C4-2B (cell line): ENCODE data around the gene POLK.
"Not testable (repeated sequence)": the region's sequence is repeated elsewhere in the genome, so short reads cannot be mapped to it uniquely, and the experiment has no call there.

Experiments
- H3K27ac ChIP-seq: fragments of 450-650 bp; 2 replicates; pipeline ENCODE4 v1.5.1; 2017
- CTCF ChIP-seq: fragments of 450-650 bp; conservative IDR thresholded peaks from 2 replicates; pipeline ENCODE4 v1.5.1; 2017; ENCODE audit warnings: mild to moderate bottlenecking
- ZFX ChIP-seq: fragments of 450-650 bp; IDR thresholded peaks from 2 replicates; pipeline ENCODE4 v1.6.1; 2017

The POLK gene

DNA sequence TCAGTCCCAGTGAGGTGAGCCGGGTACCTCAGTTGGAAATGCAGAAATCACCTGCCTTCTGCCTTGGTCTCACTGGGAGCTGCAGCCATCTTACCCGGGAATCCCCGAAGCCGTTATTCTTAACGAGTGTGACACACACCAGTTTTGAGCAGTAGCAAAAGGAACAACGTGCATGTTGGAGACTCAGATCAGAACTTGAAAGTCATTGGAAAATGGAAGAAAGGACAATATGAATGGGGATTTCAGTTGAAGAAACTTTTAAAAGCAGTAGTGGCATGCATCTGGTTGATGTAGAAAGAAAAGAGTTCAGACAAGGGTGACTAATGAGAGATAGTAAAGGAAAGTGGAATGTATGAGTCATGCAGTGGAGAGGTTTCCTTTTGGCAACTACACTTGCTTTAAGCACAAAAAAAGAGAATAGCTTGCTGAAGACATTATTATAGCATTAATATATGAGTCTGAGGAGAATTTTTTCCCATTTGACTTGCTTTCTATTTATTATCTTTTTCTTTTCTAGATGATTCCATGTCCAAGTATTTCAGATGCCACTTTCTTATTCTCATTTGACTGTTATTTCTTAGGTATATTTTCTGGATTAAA, 55.1 kb downstream of the POLK start:
- no peak overlapping the region for H3K27ac ChIP-seq
- TF ChIP-seq ZFX (no peak), CTCF (no peak)

- no peak overlapping the region for H3K27ac ChIP-seq
These were observed 56.0 kb downstream of the POLK start for GRCh38 chr5:75567710-75568109.

GRCh38 chr5:75568202-75568601, 56.5 kb downstream of the POLK start:
- no peak overlapping the region for H3K27ac ChIP-seq
- TF ChIP-seq CTCF: no peak
- TF ChIP-seq ZFX: no peak

More at GRCh38 chr5:75567710-75568109, 56.0 kb downstream of the POLK start:
- TF ChIP-seq CTCF (no peak), ZFX (no peak)

DNA sequence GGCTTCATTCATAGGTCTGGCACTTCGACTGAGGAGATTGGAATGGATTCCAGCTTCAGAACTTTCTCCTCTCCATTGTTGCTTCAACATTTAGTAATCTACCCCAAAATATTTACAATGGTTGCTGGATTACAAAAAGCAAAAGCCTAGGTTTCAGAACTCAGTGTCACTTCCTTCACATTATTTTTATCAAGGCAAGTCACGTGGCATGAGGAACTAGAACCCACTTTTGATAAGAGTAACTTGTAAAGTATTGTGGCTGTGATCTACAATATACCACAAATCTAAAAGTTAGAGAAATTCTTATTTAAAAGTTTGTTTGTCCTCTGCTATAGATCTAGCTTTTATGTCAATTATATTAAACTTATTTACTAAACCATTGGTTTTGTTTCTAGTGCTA, 59.9 kb downstream of the POLK start:
- no peak overlapping the region for H3K27ac ChIP-seq
- TF ChIP-seq ZFX: no peak
- TF ChIP-seq CTCF: no peak

- no peak for TF ChIP-seq CTCF
- TF ChIP-seq ZFX: no peak
- no peak overlapping the region for H3K27ac ChIP-seq
These were observed 63.1 kb downstream of the POLK start for GRCh38 chr5:75574791-75575190.

- not testable (repeated sequence) for H3K27ac ChIP-seq
These were observed 66.6 kb downstream of the POLK start for GRCh38 chr5:75578280-75578679.

DNA sequence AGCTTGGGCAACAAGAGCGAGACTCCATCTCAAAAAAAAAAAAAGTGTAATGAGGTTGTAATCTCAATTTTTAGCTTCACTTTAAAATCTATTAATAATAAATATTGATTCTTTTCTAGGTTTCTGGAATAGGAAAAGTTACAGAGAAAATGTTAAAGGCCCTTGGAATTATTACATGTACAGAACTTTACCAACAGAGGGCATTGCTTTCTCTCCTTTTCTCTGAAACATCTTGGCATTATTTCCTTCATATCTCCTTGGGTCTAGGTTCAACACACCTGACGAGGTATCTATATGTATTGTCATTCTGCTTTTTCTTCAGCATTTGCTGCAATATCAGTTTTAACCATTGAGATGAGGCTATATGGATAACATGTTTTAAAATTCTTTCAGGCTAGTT, 73.0 kb downstream of the POLK start:
- TF ChIP-seq ZFX (no peak), CTCF (peak; percentile 44)
- no peak overlapping the region for H3K27ac ChIP-seq

- no peak overlapping the region for H3K27ac ChIP-seq
- no peak for TF ChIP-seq ZFX
- no peak for TF ChIP-seq CTCF
These were observed 77.0 kb downstream of the POLK start for GRCh38 chr5:75588666-75589065.
